PFSK-1 (cell line): ENCODE measurements around the gene BRI3BP.

Experiments
- FOXP2 ChIP-seq: optimal IDR thresholded peaks from 2 replicates; pipeline ENCODE3; 2011; ENCODE audit warnings: borderline replicate concordance, control low read depth, inconsistent platforms; ENCODE audit not compliant: insufficient read depth; ENCODE audit errors: extremely low read length, extremely low read depth
- POLR2AphosphoS5 ChIP-seq: IDR thresholded peaks from 2 replicates; pipeline ENCODE4 v1.6.1; 2012; ENCODE audit warnings: low read depth, mild to moderate bottlenecking, control low read depth, low read length, moderate library complexity
- SIN3A ChIP-seq: IDR thresholded peaks from 2 replicates; pipeline ENCODE4 v1.6.1; 2012; ENCODE audit warnings: mild to moderate bottlenecking, low read length, moderate library complexity, borderline replicate concordance; ENCODE audit not compliant: insufficient read depth
- TAF1 ChIP-seq: IDR thresholded peaks from 2 replicates; pipeline ENCODE4 v1.6.1; 2012; ENCODE audit warnings: low read length, control low read depth, borderline replicate concordance; ENCODE audit not compliant: insufficient read depth
- TF ChIP-seq, protein P1 (sequence below), 2 experiments: IDR thresholded peaks; 2 replicates each; pipeline versions ENCODE4 v1.6.1 to v1.8.0; 2011 to 2012; ENCODE audit warnings: low read depth in 2 of 2, low read length in 2 of 2, control low read depth in 1 of 2, inconsistent platforms in 1 of 2, mild to moderate bottlenecking in 1 of 2, moderate library complexity in 1 of 2; ENCODE audit not compliant: insufficient read depth in 1 of 2

The BRI3BP gene

DNA sequence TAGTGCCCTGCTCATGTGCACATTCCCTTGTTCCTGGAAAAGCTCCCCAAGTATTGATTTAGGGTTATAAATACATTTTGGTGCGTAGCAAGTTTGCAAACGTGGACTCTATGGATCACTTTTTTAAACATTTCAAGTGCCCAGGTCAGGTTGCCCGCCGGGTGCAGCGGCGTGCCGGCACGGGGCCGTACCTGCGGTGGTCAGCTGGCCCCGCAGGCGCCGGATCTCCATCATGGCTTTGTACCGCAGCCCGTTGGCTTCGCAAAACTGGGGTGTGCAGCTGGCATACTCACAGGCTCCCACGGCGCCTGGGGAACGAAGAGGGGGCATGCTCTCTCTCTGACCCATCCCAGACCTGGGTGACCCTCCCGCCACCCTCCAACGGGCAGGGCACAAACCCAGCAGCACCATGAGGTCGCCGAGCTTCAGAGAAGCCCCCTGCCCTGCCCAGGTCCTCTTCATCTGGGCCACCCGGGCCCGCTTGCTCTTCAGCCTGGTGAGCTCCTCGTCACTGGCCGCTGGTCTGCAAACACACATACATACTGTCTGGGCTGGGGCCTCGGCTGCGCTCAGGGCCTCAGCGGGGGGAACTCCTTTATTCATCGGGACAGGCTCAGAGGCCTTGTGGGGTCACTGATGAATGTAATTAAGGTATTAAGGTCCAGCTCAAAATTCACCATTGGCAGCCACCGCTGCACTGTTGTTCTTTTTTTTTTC is 39.6 kb upstream of the BRI3BP start:
- TF ChIP-seq TAF1 (no peak), POLR2AphosphoS5 (no peak), SIN3A (no peak), FOXP2 (no peak)
- TF ChIP-seq, protein P1, sequence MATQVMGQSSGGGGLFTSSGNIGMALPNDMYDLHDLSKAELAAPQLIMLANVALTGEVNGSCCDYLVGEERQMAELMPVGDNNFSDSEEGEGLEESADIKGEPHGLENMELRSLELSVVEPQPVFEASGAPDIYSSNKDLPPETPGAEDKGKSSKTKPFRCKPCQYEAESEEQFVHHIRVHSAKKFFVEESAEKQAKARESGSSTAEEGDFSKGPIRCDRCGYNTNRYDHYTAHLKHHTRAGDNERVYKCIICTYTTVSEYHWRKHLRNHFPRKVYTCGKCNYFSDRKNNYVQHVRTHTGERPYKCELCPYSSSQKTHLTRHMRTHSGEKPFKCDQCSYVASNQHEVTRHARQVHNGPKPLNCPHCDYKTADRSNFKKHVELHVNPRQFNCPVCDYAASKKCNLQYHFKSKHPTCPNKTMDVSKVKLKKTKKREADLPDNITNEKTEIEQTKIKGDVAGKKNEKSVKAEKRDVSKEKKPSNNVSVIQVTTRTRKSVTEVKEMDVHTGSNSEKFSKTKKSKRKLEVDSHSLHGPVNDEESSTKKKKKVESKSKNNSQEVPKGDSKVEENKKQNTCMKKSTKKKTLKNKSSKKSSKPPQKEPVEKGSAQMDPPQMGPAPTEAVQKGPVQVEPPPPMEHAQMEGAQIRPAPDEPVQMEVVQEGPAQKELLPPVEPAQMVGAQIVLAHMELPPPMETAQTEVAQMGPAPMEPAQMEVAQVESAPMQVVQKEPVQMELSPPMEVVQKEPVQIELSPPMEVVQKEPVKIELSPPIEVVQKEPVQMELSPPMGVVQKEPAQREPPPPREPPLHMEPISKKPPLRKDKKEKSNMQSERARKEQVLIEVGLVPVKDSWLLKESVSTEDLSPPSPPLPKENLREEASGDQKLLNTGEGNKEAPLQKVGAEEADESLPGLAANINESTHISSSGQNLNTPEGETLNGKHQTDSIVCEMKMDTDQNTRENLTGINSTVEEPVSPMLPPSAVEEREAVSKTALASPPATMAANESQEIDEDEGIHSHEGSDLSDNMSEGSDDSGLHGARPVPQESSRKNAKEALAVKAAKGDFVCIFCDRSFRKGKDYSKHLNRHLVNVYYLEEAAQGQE (IDR thresholded peaks at IDR 0.05; ENCODE audit: insufficient read depth in 1 of 2, low read depth in 2 of 2, low read length in 2 of 2): no peak

DNA sequence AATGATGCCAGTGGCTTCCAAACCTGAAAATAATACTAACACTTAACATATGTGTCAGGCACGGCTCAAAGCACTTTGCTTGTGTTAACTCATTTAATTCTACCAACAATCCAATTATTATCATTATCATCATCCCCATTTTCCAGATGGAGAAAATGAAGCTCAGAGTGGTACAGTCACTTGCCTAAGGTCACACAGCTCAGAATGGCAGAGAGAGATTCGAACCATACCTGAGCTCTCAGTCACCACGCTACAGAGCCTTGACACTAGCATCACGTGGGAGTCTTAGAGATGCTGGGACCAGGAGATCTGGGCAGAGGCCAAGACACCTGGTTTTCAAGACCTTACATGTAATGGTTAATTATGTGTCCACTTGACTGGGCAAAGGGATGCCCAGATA is 38.7 kb upstream of the BRI3BP start:
- TF ChIP-seq SIN3A (no peak), FOXP2 (no peak), POLR2AphosphoS5 (no peak), TAF1 (no peak)
- TF ChIP-seq, protein P1 (IDR thresholded peaks at IDR 0.05; ENCODE audit: insufficient read depth in 1 of 2, low read depth in 2 of 2, low read length in 2 of 2): no peak

DNA sequence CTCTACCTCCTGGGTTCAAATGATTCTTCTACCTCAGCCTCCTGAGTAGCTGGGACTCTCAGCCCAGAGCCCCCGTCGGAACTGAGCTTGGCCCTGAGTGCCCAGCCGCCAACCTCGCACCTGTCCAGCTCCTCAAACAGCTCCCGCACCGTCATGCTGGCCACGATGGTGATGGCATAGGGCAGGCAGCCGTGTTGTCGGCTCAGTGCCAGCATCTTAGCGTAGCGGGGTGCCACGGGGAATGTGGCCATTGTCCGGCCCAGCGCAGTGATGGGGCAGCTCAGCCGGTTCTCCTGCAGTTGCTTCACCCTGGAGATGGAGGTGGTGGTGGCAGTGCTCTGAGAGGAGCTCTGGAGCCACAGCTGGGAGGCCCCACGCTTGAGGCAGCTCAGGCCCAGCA is 36.9 kb upstream of the BRI3BP start:
- TF ChIP-seq SIN3A (no peak), POLR2AphosphoS5 (no peak), FOXP2 (no peak), TAF1 (no peak)
- TF ChIP-seq, protein P1 (IDR thresholded peaks at IDR 0.05; ENCODE audit: insufficient read depth in 1 of 2, low read depth in 2 of 2, low read length in 2 of 2): no peak

DNA sequence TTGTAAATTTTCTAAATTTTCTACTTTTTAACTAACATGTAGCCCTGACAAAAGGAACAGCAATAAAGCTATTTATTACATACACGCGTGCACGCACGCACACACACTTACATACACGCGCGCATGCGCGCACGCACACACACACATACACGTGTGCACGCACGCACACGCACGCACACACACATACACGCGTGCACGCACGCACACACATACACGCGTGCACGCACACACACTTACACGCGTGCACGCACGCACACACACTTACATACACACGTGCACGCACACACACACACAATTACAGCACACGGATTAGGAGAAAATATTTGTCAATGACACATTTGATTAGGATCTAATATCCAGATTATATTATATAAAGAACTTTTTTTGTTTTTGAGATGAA is 32.4 kb upstream of the BRI3BP start:
- TF ChIP-seq FOXP2: no peak
- TF ChIP-seq, protein P1 (IDR thresholded peaks at IDR 0.05; ENCODE audit: insufficient read depth in 1 of 2, low read depth in 2 of 2, low read length in 2 of 2): no peak
- TF ChIP-seq SIN3A: no peak
- TF ChIP-seq POLR2AphosphoS5: no peak
- TF ChIP-seq TAF1: no peak
